ENCODE results near the gene ETHE1. TPM values are rescaled to one million over a fixed set of nuclear protein-coding genes. Genes with fewer than 3 reads are reported as not detected.

Gene ETHE1
- total and polyA plus RNA-seq, 2 of the 8 experiments (the other 6 are each of a cell fraction or from before 2014, with no cell fraction given): 19.9 to 96.0 TPM

DNA sequence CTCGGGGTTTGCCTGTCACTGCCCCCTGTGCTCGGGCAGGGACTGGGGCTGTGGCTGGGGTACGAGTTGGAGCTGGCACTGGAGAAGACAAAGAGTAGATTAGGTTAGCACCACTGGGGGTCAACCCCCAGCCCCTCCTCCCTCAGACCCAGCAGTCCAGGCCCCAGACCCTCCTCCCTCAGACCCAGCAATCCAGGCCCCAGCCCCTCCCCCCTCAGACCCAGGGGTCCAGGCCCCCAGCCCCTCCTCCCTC, 25.1 kb upstream of the ETHE1 start:
- Histone ChIP-seq H3K79me1 (ENCODE audit: low read depth, low read length) (0 out of 2 replicates have a peak, but pooled peaks cover 3% of the 10 kb centered on the region), H3K4ac (replicated peaks; ENCODE audit: insufficient read length, low read depth, low read length) (no peak overlapping the region), H3K23ac (ENCODE audit: insufficient read length) (no peak overlapping the region), H3K9ac (replicated peaks in 1 of 4; ENCODE audit: extremely low read depth in 1 of 4, low read depth in 3 of 4, low read length in 3 of 4) (no peak overlapping the region), H3K56ac (replicated peaks; ENCODE audit: insufficient read length, low read depth, low read length) (no peak overlapping the region), H3K79me2 (ENCODE audit: control insufficient read depth in 1 of 2, insufficient read depth in 2 of 2, low read length in 2 of 2) (no peaks in the 10 kb centered on the region), H2BK120ac (replicated peaks; ENCODE audit: low read depth, low read length) (no peak overlapping the region), H3K4me2 (ENCODE audit: insufficient read depth in 1 of 2, low read depth in 2 of 2, low read length in 2 of 2) (no peak overlapping the region), H3K18ac (ENCODE audit: extremely low read depth, low read length) (no peak overlapping the region), H2BK12ac (ENCODE audit: low read depth, low read length) (no peak overlapping the region), H4K8ac (ENCODE audit: extremely low read depth, insufficient read depth, low read length) (no peak overlapping the region), H3K9me3 (ENCODE audit: insufficient read depth in 2 of 2, low read depth in 1 of 2, low read length in 1 of 2) (no peaks in the 10 kb centered on the region), H4K20me1 (replicated peaks in 1 of 2; ENCODE audit: control insufficient read depth in 1 of 2, insufficient read depth in 2 of 2, low read length in 2 of 2) (peaks cover 0 to 4% of the 10 kb centered on the region in 2 experiments), H3K23me2 (ENCODE audit: low read depth, low read length) (no peaks in the 10 kb centered on the region), H3K36me3 (ENCODE audit: control insufficient read depth in 2 of 4, insufficient read depth in 4 of 4, low read length in 3 of 4) (peaks cover 5 to 28% (median 17%) of the 10 kb centered on the region in 4 experiments; a peak in 6 of 8 replicates), H3K4me3 (ENCODE audit: extremely low read depth in 1 of 4, insufficient read depth in 2 of 4, low read depth in 3 of 4, low read length in 4 of 4) (no peak overlapping the region), H2BK5ac (ENCODE audit: low read depth, low read length) (no peak overlapping the region), H2AK5ac (ENCODE audit: low read depth, low read length) (no peak overlapping the region), H3K14ac (ENCODE audit: insufficient read length) (no peak overlapping the region), H2AFZ (ENCODE audit: low read length) (no peak overlapping the region), H3K27ac (ENCODE audit: low read depth, low read length) (no peak overlapping the region), H4K5ac (ENCODE audit: insufficient read length, low read depth, low read length) (no peak overlapping the region), H2BK20ac (ENCODE audit: low read length) (no peak overlapping the region), H3K27me3 (replicated peaks in 1 of 4; ENCODE audit: control insufficient read depth in 3 of 4, extremely low read depth in 1 of 4, insufficient read depth in 3 of 4, low read length in 3 of 4) (no peaks in the 10 kb centered on the region), H4K91ac (replicated peaks; ENCODE audit: insufficient read length, low read length) (no peak overlapping the region), H2BK15ac (ENCODE audit: low read length) (no peak overlapping the region), H3K4me1 (replicated peaks in 1 of 4; ENCODE audit: control insufficient read depth in 3 of 4, insufficient read depth in 4 of 4, low read length in 3 of 4) (0 out of 7 replicates have a peak, but pooled peaks cover 0 to 2% (median 0%) of the 10 kb centered on the region in 4 experiments)
- DNase-seq (ENCODE audit: low read depth in 1 of 2, low spot score in 2 of 2) (no peak), FAIRE-seq (no peak)
- WGBS, 2 experiments (ENCODE audit: extremely low coverage in 1 of 2, insufficient coverage in 1 of 2, insufficient read length in 1 of 2, insufficient replicate concordance in 2 of 2, low coverage in 1 of 2, low lambda C conversion rate in 2 of 2, missing lambda C conversion rate in 1 of 2): 94% methylated on average over 3 of the region's 3 CpGs; no CpG with 5 or more reads in 1 of the 2 experiments
- ChIA-PET CTCF (ENCODE audit: partially characterized antibody) (interaction anchor here (0.7 to 10.7 kb wide), 5 partner anchors 9 to 241 kb away, joined by 3 to 122 read pairs (median 82); partner anchors contain the start of genes IRGQ, ZNF575 and ZNF576), POLR2A (ENCODE audit: partially characterized antibody) (interaction anchor here (1.2 to 1.6 kb wide), 2 partner anchors 19 to 22 kb away, joined by 3 to 4 read pairs; partner anchors contain the start of gene ZNF575)
- no peak for TF ChIP-seq CEBPB (IDR thresholded peaks at IDR 0.05; ENCODE audit: low read depth, low read length)
- no peak for TF ChIP-seq HDAC6 (IDR thresholded peaks at IDR 0.05; ENCODE audit: low read depth, low read length)
- TF ChIP-seq SIX5 (IDR thresholded peaks at IDR 0.05; ENCODE audit: low read depth, low read length): no peak
- no peak for TF ChIP-seq SP2 (IDR thresholded peaks at IDR 0.05; ENCODE audit: low read length)
- TF ChIP-seq YY1 (IDR thresholded peaks at IDR 0.05; ENCODE audit: low read depth, low read length): no peak
- TF ChIP-seq RAD21 (IDR thresholded peaks at IDR 0.05 in 1 of 2, conservative IDR thresholded peaks at IDR 0.05 in 1 of 2; ENCODE audit: low read depth in 2 of 2, low read length in 2 of 2): no peak
- TF ChIP-seq PHF8 (conservative IDR thresholded peaks at IDR 0.05; ENCODE audit: low read depth, low read length): no peak
- TF ChIP-seq SRF (IDR thresholded peaks at IDR 0.05; ENCODE audit: low read depth, low read length): no peak
- no peak for TF ChIP-seq ATF2 (IDR thresholded peaks at IDR 0.05; ENCODE audit: low read length)

Data from H1 (cell line).